Endodermal cell (in vitro differentiated cells): ENCODE measurements around the gene CDK5RAP3. TPM values are rescaled to one million over a fixed set of nuclear protein-coding genes. Genes with fewer than 3 reads are reported as not detected.
A peak's percentile ranks its signal among the peaks of the same experiment; 100 is the strongest.

Experiments used
- DNase-seq: peaks from one replicate; pipeline ENCODE4 v3.0.0-alpha.2; 2017
- H3K27ac ChIP-seq: 2 replicates; pipeline ENCODE4 v1.5.1; 2013; ENCODE audit warnings: mild to moderate bottlenecking, low read depth, low read length, moderate library complexity
- H3K27me3 ChIP-seq: 2 replicates; pipeline ENCODE4 v1.6.1; 2013; ENCODE audit warnings: mild to moderate bottlenecking, low read length, moderate library complexity; ENCODE audit not compliant: insufficient read depth, control insufficient read depth, poor library complexity, severe bottlenecking
- H3K36me3 ChIP-seq: 2 replicates; pipeline ENCODE4 v1.7.0; 2013; ENCODE audit warnings: mild to moderate bottlenecking, low read length, moderate library complexity; ENCODE audit not compliant: control insufficient read depth, insufficient read depth
- H3K4me1 ChIP-seq: one replicate; pipeline ENCODE4 v1.7.0; 2013; ENCODE audit warnings: low read length; ENCODE audit not compliant: control insufficient read depth, insufficient read depth
- H3K4me3 ChIP-seq: 2 replicates; pipeline ENCODE4 v1.5.1; 2013; ENCODE audit warnings: mild to moderate bottlenecking, low read length, moderate library complexity
- H3K9ac ChIP-seq: 2 replicates; pipeline ENCODE4 v1.6.1; 2013; ENCODE audit warnings: mild to moderate bottlenecking, low read length, moderate library complexity; ENCODE audit not compliant: poor library complexity, severe bottlenecking; ENCODE audit errors: extremely low read depth
- H3K9me3 ChIP-seq: 2 replicates; pipeline ENCODE4 v1.6.1; 2013; ENCODE audit warnings: mild to moderate bottlenecking, low read length, moderate library complexity; ENCODE audit not compliant: control insufficient read depth
- H3K27ac Mint-ChIP-seq: 2 replicates; pipeline ENCODE4 v1.8.0; 2020; ENCODE audit warnings: mixed read lengths
- H3K27me3 Mint-ChIP-seq: 2 replicates; pipeline ENCODE4 v1.8.0; 2021; ENCODE audit warnings: mild to moderate bottlenecking, mixed read lengths; ENCODE audit not compliant: insufficient read depth
- H3K36me3 Mint-ChIP-seq: 2 replicates; pipeline ENCODE4 v1.8.0; 2020; ENCODE audit warnings: low read depth, mixed read lengths
- H3K4me1 Mint-ChIP-seq: 2 replicates; pipeline ENCODE4 v1.8.0; 2020; ENCODE audit warnings: mixed read lengths
- H3K4me3 Mint-ChIP-seq: 2 replicates; pipeline ENCODE4 v1.8.0; 2020; ENCODE audit warnings: mild to moderate bottlenecking, moderate library complexity, mixed read lengths
- H3K9me3 Mint-ChIP-seq: 2 replicates; pipeline ENCODE4 v1.8.0; 2020; ENCODE audit warnings: mild to moderate bottlenecking, mixed read lengths
- CTCF ChIP-seq: fragments of 200-600 bp; sonication (generic); conservative IDR thresholded peaks from 2 replicates; pipeline ENCODE4 v1.5.0; 2021; ENCODE audit warnings: antibody characterized with exemption, mild to moderate bottlenecking
- WGBS, 2 experiments: methylation state at CpG; one replicate each; pipeline versions ENCODE4 v1.1.5 to v1.1.7; 2013; ENCODE audit warnings: missing lambda C conversion rate in 2 of 2, mixed read lengths in 1 of 2; ENCODE audit not compliant: insufficient coverage in 1 of 2, insufficient read length in 1 of 2; 5-methylcytosine and 5-hydroxymethylcytosine counted together
- total RNA-seq, 2 donors: library from RNA; stranded (reverse); fragmentation: NEBNext Ultra II Directional in 1 of 2; extraction: Animal tissue kit (Norgen Biotek cat#: 25700) in 1 of 2; gene quantifications; 2 replicates in 1 of 2; 3 replicates in 1 of 2; pipeline ENCODE4 v1.2.1, GENCODE V29; 2021

The CDK5RAP3 gene
- total RNA-seq, 2 donors from 2014 or later: 171 to 198 TPM

GRCh38 chr17:47955497-47956461, 15.1 kb upstream of the CDK5RAP3 start:
- Histone ChIP-seq H3K36me3 (no peaks in the 10 kb centered on the region), H3K4me3 (no peak overlapping the region), H3K27me3 (no peaks in the 10 kb centered on the region), H3K4me1 (peaks cover 13% of the 10 kb centered on the region), H3K9me3 (no peaks in the 10 kb centered on the region), H3K27ac (no peak overlapping the region), H3K9ac (no peak overlapping the region)
- H3K9me3 Mint-ChIP-seq: no peaks in the 10 kb centered on the region
- H3K36me3 Mint-ChIP-seq: no peaks in the 10 kb centered on the region
- no peak for DNase-seq
- H3K4me3 Mint-ChIP-seq: no peak overlapping the region
- TF ChIP-seq CTCF: no peak
- WGBS, 2 experiments: 91 to 93% methylated on average over 6 to 7 of the region's 7 CpGs
- peaks cover 17% of the 10 kb centered on the region for H3K27me3 Mint-ChIP-seq
- H3K27ac Mint-ChIP-seq: no peak overlapping the region
- H3K4me1 Mint-ChIP-seq: peaks cover 15% of the 10 kb centered on the region

- Mint-ChIP-seq H3K27me3 (peaks cover 24% of the 10 kb centered on the region), H3K36me3 (no peaks in the 10 kb centered on the region), H3K4me1 (peaks cover 15% of the 10 kb centered on the region), H3K4me3 (peak overlapping the region; percentile 30), H3K9me3 (peaks cover 3% of the 10 kb centered on the region), H3K27ac (no peak overlapping the region)
- H3K4me3 ChIP-seq: no peak overlapping the region
- H3K36me3 ChIP-seq: no peaks in the 10 kb centered on the region
- no peak for TF ChIP-seq CTCF
- DNase-seq: no peak
- 62 to 83% methylated on average over 3 to 4 of the region's 4 CpGs for WGBS, 2 experiments
- H3K4me1 ChIP-seq: peaks cover 13% of the 10 kb centered on the region
- no peaks in the 10 kb centered on the region for H3K27me3 ChIP-seq
- H3K27ac ChIP-seq: no peak overlapping the region
- no peaks in the 10 kb centered on the region for H3K9me3 ChIP-seq
- H3K9ac ChIP-seq: no peak overlapping the region
These were observed 13.9 kb upstream of the CDK5RAP3 start for GRCh38 chr17:47956791-47957590.

GRCh38 chr17:47957591-47958490, 13.1 kb upstream of the CDK5RAP3 start, which contains the start of gene PRR15L:
PRR15L (minus strand) TSS chr17:47957883; CDS start chr17:47953234, 4,649 bp downstream.
- H3K36me3 Mint-ChIP-seq: no peaks in the 10 kb centered on the region
- H3K4me3 ChIP-seq: no peak within 1 kb of the TSS
- 54 to 62% methylated on average over 6 to 16 of the region's 16 CpGs for WGBS, 2 experiments

More at GRCh38 chr17:47957591-47958490, 13.1 kb upstream of the CDK5RAP3 start, which contains the start of gene PRR15L:
- Mint-ChIP-seq H3K27me3 (peaks cover 26% of the 10 kb centered on the region), H3K9me3 (peaks cover 3% of the 10 kb centered on the region), H3K27ac (no peak within 1 kb of the TSS), H3K4me1 (peaks cover 15% of the 10 kb centered on the region), H3K4me3 (peak within 1 kb of the TSS; percentile 30)
- Histone ChIP-seq H3K27me3 (no peaks in the 10 kb centered on the region), H3K4me1 (peaks cover 13% of the 10 kb centered on the region), H3K9me3 (no peaks in the 10 kb centered on the region), H3K9ac (no peak within 1 kb of the TSS), H3K36me3 (no peaks in the 10 kb centered on the region), H3K27ac (no peak within 1 kb of the TSS)
- TF ChIP-seq CTCF: no peak
- DNase-seq: peak; percentile 80
